MCF 10A (cell line): Measurements from ENCODE around the gene WDFY4. TPM values are rescaled to one million over a fixed set of nuclear protein-coding genes. Genes with fewer than 3 reads are reported as not detected.

Experiments
- BruUV-seq: library from RNA; stranded (reverse); fragments of 400-500 nt; replicated peaks from 2 replicates; lab custom pipeline; 2021; lab: Mats Ljungman, UMichigan
- CTCF ChIA-PET: fragments of 300-600 bp; sonication (Branson Sonifier 250); formaldehyde crosslinking; extraction: SDS; loops from one replicate; lab custom pipeline; 2021; ENCODE audit warnings: antibody characterized with exemption, inconsistent platforms; lab: Yijun Ruan, JAX
- POLR2A ChIA-PET: fragments of 300-600, 350-650 bp; sonication (Branson Sonifier 250); formaldehyde crosslinking; extraction: SDS; loops from one replicate; lab custom pipeline; 2020; ENCODE audit warnings: antibody characterized with exemption, inconsistent platforms; lab: Yijun Ruan, JAX
- DNase-seq: peaks from one replicate; pipeline ENCODE4 v3.0.0-alpha.2; 2018; ENCODE audit not compliant: unreplicated experiment
- H3K27ac Mint-ChIP-seq: one replicate; pipeline ENCODE4 v1.8.0; 2022; ENCODE audit warnings: mild to moderate bottlenecking, low read depth, mixed read lengths; ENCODE audit not compliant: unreplicated experiment
- H3K27me3 Mint-ChIP-seq: one replicate; pipeline ENCODE4 v1.8.0; 2022; ENCODE audit warnings: mixed read lengths; ENCODE audit not compliant: insufficient read depth, unreplicated experiment
- H3K36me3 Mint-ChIP-seq: one replicate; pipeline ENCODE4 v1.8.0; 2022; ENCODE audit warnings: mild to moderate bottlenecking, moderate library complexity, mixed read lengths; ENCODE audit not compliant: insufficient read depth, unreplicated experiment
- H3K4me1 Mint-ChIP-seq: one replicate; pipeline ENCODE4 v1.8.0; 2022; ENCODE audit warnings: mixed read lengths; ENCODE audit not compliant: insufficient read depth, unreplicated experiment
- H3K4me3 Mint-ChIP-seq: one replicate; pipeline ENCODE4 v1.8.0; 2022; ENCODE audit warnings: mild to moderate bottlenecking, moderate library complexity, mixed read lengths; ENCODE audit not compliant: unreplicated experiment
- H3K9me3 Mint-ChIP-seq: one replicate; pipeline ENCODE4 v1.8.0; 2022; ENCODE audit warnings: mixed read lengths; ENCODE audit not compliant: unreplicated experiment
- CTCF ChIP-seq: fragments of 200-600 bp; IDR thresholded peaks from one replicate; pipeline ENCODE4 v1.8.0; 2022; ENCODE audit warnings: antibody characterized with exemption, mild to moderate bottlenecking; ENCODE audit not compliant: unreplicated experiment
- intact Hi-C: fragments of 100-400 bp; cut with micrococcal nuclease; formaldehyde crosslinking; loops from 2 replicates; pipeline ENCODE4 v1.14.1; 2022
- total RNA-seq: library from RNA; stranded (reverse); gene quantifications from 2 replicates; pipeline ENCODE4 v1.2.3, GENCODE V29; 2022

Gene WDFY4
- total RNA-seq, 1 experiment from 2014 or later: not detected

GRCh38 chr10:48636901-48637300 lies 47.8 kb upstream of the WDFY4 start:
- no peak for TF ChIP-seq CTCF
- no peak overlapping the region for H3K4me3 Mint-ChIP-seq
- intact Hi-C loops: no loop called here
- BruUV-seq: no TSS peak
- H3K9me3 Mint-ChIP-seq: peaks cover 26% of the 10 kb centered on the region
- no peak for DNase-seq
- H3K4me1 Mint-ChIP-seq: no peaks in the 10 kb centered on the region
- peaks cover 14% of the 10 kb centered on the region for H3K27me3 Mint-ChIP-seq
- no peak overlapping the region for H3K27ac Mint-ChIP-seq
- ChIA-PET POLR2A (interaction anchor here (0.7 kb wide), 1 partner anchor 113 kb away, joined by 3 read pairs; no protein-coding TSS in a partner anchor), CTCF (interaction anchor here (0.6 to 3.0 kb wide), 5 partner anchors 14 to 88 kb away, joined by 3 to 18 read pairs (median 4); no protein-coding TSS in a partner anchor)
- H3K36me3 Mint-ChIP-seq: no peaks in the 10 kb centered on the region

- Mint-ChIP-seq H3K9me3 (peaks cover 26% of the 10 kb centered on the region), H3K4me3 (no peak overlapping the region), H3K27ac (no peak overlapping the region), H3K4me1 (no peaks in the 10 kb centered on the region), H3K27me3 (peaks cover 14% of the 10 kb centered on the region), H3K36me3 (no peaks in the 10 kb centered on the region)
- BruUV-seq: no TSS peak
- DNase-seq: no peak
- POLR2A ChIA-PET: interaction anchor here (0.7 to 1.2 kb wide), 2 partner anchors 9 to 24 kb away, joined by 3 read pairs; no protein-coding TSS in a partner anchor
- no peak for TF ChIP-seq CTCF
- CTCF ChIA-PET: interaction anchor here (1.1 to 3.0 kb wide), 2 partner anchors 18 to 85 kb away, joined by 6 to 18 read pairs; no protein-coding TSS in a partner anchor
- intact Hi-C loops: no loop called here
These were observed 46.5 kb upstream of the WDFY4 start for GRCh38 chr10:48638158-48638557.

- H3K4me1 Mint-ChIP-seq: no peaks in the 10 kb centered on the region
- H3K9me3 Mint-ChIP-seq: peaks cover 26% of the 10 kb centered on the region
- H3K36me3 Mint-ChIP-seq: no peaks in the 10 kb centered on the region
- intact Hi-C loops: no loop called here
- no peak overlapping the region for H3K27ac Mint-ChIP-seq
- BruUV-seq: no TSS peak
- no peak overlapping the region for H3K4me3 Mint-ChIP-seq
- TF ChIP-seq CTCF: no peak
- DNase-seq: no peak
- POLR2A ChIA-PET: interaction anchor here (0.6 to 1.2 kb wide), 2 partner anchors 25 to 620 kb away, joined by 3 read pairs; no protein-coding TSS in a partner anchor
- H3K27me3 Mint-ChIP-seq: peaks cover 14% of the 10 kb centered on the region
- CTCF ChIA-PET: interaction anchor here (0.5 to 3.0 kb wide), 4 partner anchors 17 to 800 kb away, joined by 3 to 18 read pairs (median 4); no protein-coding TSS in a partner anchor
These were observed 45.7 kb upstream of the WDFY4 start for GRCh38 chr10:48638739-48639527.

GRCh38 chr10:48639632-48640031 lies 45.0 kb upstream of the WDFY4 start:
- no peak overlapping the region for H3K27ac Mint-ChIP-seq
- peaks cover 26% of the 10 kb centered on the region for H3K9me3 Mint-ChIP-seq
- BruUV-seq: no TSS peak
- ChIA-PET CTCF (interaction anchor here (0.6 to 3.0 kb wide), 2 partner anchors 16 to 33 kb away, joined by 3 to 18 read pairs; no protein-coding TSS in a partner anchor), POLR2A (interaction anchor here (0.6 to 1.0 kb wide), 2 partner anchors 10 to 620 kb away, joined by 3 read pairs; no protein-coding TSS in a partner anchor)
- no peak for TF ChIP-seq CTCF
- intact Hi-C loops: no loop called here
- no peaks in the 10 kb centered on the region for H3K4me1 Mint-ChIP-seq
- H3K4me3 Mint-ChIP-seq: no peak overlapping the region
- peaks cover 14% of the 10 kb centered on the region for H3K27me3 Mint-ChIP-seq
- no peaks in the 10 kb centered on the region for H3K36me3 Mint-ChIP-seq
- DNase-seq: no peak
